Measurements from ENCODE around the gene RASA1. TPM values are rescaled to one million over a fixed set of nuclear protein-coding genes. Genes with fewer than 3 reads are reported as not detected.

Gene RASA1
- total RNA-seq, 1 experiment from 2014 or later: 23.9 TPM

- TF ChIP-seq REST (IDR thresholded peaks at IDR 0.05; ENCODE audit: low read depth): no peak
- no peak for TF ChIP-seq CTCF (IDR thresholded peaks at IDR 0.05 in 2 of 3, conservative IDR thresholded peaks at IDR 0.05 in 1 of 3; ENCODE audit: borderline replicate concordance in 1 of 3, insufficient read depth in 1 of 3, low read depth in 2 of 3, low read length in 2 of 3)
- no peak for TF ChIP-seq MAX (IDR thresholded peaks at IDR 0.05)
Observed at GRCh38 chr5:87327998-87328397, 60.3 kb downstream of the RASA1 start (continued).

GRCh38 chr5:87329114-87329513 lies 61.4 kb downstream of the RASA1 start:
- Histone ChIP-seq H3K4me3 (replicated peaks in 1 of 2; ENCODE audit: low read depth in 1 of 2, low read length in 2 of 2) (no peak overlapping the region), H3K4me1 (ENCODE audit: control insufficient read depth in 1 of 2, insufficient read depth in 2 of 2, low read length in 2 of 2) (no peaks in the 10 kb centered on the region), H4K20me1 (ENCODE audit: insufficient read depth) (no peaks in the 10 kb centered on the region), H3K27ac (ENCODE audit: low read depth, low read length) (no peak overlapping the region), H3K79me2 (ENCODE audit: insufficient read depth, low read length) (peaks cover 44% of the 10 kb centered on the region), H3K9me3 (ENCODE audit: control insufficient read depth in 1 of 2, insufficient read depth in 1 of 2, low read depth in 1 of 2, low read length in 2 of 2) (no peaks in the 10 kb centered on the region), H3K9me2 (ENCODE audit: insufficient read depth) (no peaks in the 10 kb centered on the region), H2AFZ (ENCODE audit: low read depth, low read length, poor library complexity, severe bottlenecking) (no peak overlapping the region), H3K9ac (ENCODE audit: low read length) (no peak overlapping the region), H3K4me2 (ENCODE audit: low read length) (no peak overlapping the region), H3K36me3 (ENCODE audit: control insufficient read depth in 1 of 2, insufficient read depth in 2 of 2, low read length in 2 of 2) (no peaks in the 10 kb centered on the region; a peak in 1 of 4 replicates), H3K27me3 (ENCODE audit: insufficient read depth, low read length) (no peaks in the 10 kb centered on the region)
- ChIA-PET CTCF (no interaction called here), RAD21 (ENCODE audit: low non-redundant PET in 1 of 2, low total read pairs in 2 of 2, uncharacterized antibody in 2 of 2, unreplicated experiment in 2 of 2) (no interaction called here), POLR2A (no interaction called here)
- no peak for DNase-seq (ENCODE audit: low read depth, low spot score)
- BruUV-seq (replicated peaks): no TSS peak
- intact Hi-C loops (cut with micrococcal nuclease): no loop called here
- no peak for ATAC-seq
- TF ChIP-seq ELF1 (IDR thresholded peaks at IDR 0.05; ENCODE audit: borderline replicate concordance, low read depth) (no peak), YY1 (IDR thresholded peaks at IDR 0.05; ENCODE audit: extremely low read depth, insufficient replicate concordance, low read depth, low read length) (no peak), JUND (IDR thresholded peaks at IDR 0.05) (no peak), SIN3A (IDR thresholded peaks at IDR 0.05; ENCODE audit: low read depth) (no peak), POLR2AphosphoS5 (IDR thresholded peaks at IDR 0.05; ENCODE audit: low read depth, low read length) (no peak), CBX3 (IDR thresholded peaks at IDR 0.05; ENCODE audit: low read depth) (no peak), ATF3 (IDR thresholded peaks at IDR 0.05) (no peak), SP1 (IDR thresholded peaks at IDR 0.05; ENCODE audit: low read depth) (no peak), EGR1 (IDR thresholded peaks at IDR 0.05; ENCODE audit: low read depth) (no peak), MAX (IDR thresholded peaks at IDR 0.05) (no peak), CEBPB (IDR thresholded peaks at IDR 0.05; ENCODE audit: low read depth) (no peak), ZBTB33 (IDR thresholded peaks at IDR 0.05; ENCODE audit: extremely low read depth, insufficient replicate concordance, low read length) (no peak), SRF (IDR thresholded peaks at IDR 0.05; ENCODE audit: low read depth) (no peak), RAD21 (IDR thresholded peaks at IDR 0.05; ENCODE audit: low read depth) (no peak), POLR2A (IDR thresholded peaks at IDR 0.05; ENCODE audit: borderline replicate concordance, extremely low read depth, insufficient read depth, insufficient read length) (no peak), ZFX (IDR thresholded peaks at IDR 0.05) (no peak), FOSL1 (IDR thresholded peaks at IDR 0.05; ENCODE audit: low read depth) (no peak)

Measured in HCT116 (cell line).